ENCODE data around the gene HMGN3. TPM values are rescaled to one million over a fixed set of nuclear protein-coding genes. Genes with fewer than 3 reads are reported as not detected.

The HMGN3 gene
- total and polyA plus RNA-seq, 2 of the 13 experiments (the other 11 are each of a cell fraction or from before 2014, with no cell fraction given) = 67.9 to 145 TPM

DNA sequence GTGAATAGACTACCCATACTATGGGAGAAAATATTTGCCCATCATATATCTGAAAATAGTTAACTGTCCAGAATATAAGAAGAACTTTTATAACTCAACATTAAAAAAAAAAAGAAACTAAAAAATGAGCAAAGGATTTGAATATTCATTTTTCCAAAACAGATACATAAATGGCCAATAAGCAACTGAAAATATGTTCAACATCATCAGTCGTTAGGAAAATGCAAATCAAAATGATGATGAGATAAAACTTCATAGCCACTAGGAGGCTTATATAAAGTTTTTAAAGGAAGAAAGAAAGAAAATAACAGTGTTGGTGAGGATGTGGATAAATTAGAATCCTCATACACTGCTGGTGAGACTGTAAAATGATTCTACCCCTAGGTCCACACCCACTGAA lies 32.6 kb upstream of the HMGN3 start:
- H4K20me1 ChIP-seq (ENCODE audit: insufficient read depth, low read length) = no peaks in the 10 kb centered on the region
- intact Hi-C loops (cut with micrococcal nuclease; ENCODE audit: unreplicated experiment) (no loop called here), in situ Hi-C loops (cut with HindIII; ENCODE audit: extremely low pct_ligation_motif_present, low pct_unique_long_range_greater_than_20kb) (no loop called here)
- no peaks in the 10 kb centered on the region for H3K9me3 ChIP-seq (ENCODE audit: low read length)
- BruUV-seq (replicated peaks) = no TSS peak
- no peak for FAIRE-seq
- H3K4me2 ChIP-seq (ENCODE audit: low read depth, low read length) = no peak overlapping the region
- no peak overlapping the region for H3K9ac ChIP-seq (ENCODE audit: insufficient read depth, low read depth, low read length)
- H3K4me1 ChIP-seq (ENCODE audit: insufficient read depth, low read length) = no peaks in the 10 kb centered on the region
- H3K27ac ChIP-seq (ENCODE audit: extremely low read length, insufficient read depth, low read length) = no peak overlapping the region
- H3K36me3 ChIP-seq (replicated peaks in 1 of 2; ENCODE audit: control insufficient read depth in 1 of 2, insufficient read depth in 2 of 2, low read length in 2 of 2) = no peaks in the 10 kb centered on the region
- no peaks in the 10 kb centered on the region for H3K79me2 ChIP-seq (ENCODE audit: insufficient read depth, low read length)
- CTCF ChIA-PET (ENCODE audit: low intra/inter-chr PET ratio, low total read pairs) = no interaction called here
- no peak overlapping the region for H3K4me3 ChIP-seq (replicated peaks in 1 of 3; ENCODE audit: insufficient read depth in 1 of 3, low read depth in 2 of 3, low read length in 3 of 3)
- TF ChIP-seq MTERF4 (CRISPR knock-in tag; IDR thresholded peaks at IDR 0.05) (no peak), RBAK (CRISPR knock-in tag; IDR thresholded peaks at IDR 0.05) (no peak), XRCC5 (optimal IDR thresholded peaks at IDR 0.05; ENCODE audit: low read length) (no peak), ZBTB2 (CRISPR knock-in tag; IDR thresholded peaks at IDR 0.05; ENCODE audit: low read depth) (no peak), SOX5 (CRISPR knock-in tag; IDR thresholded peaks at IDR 0.05; ENCODE audit: borderline replicate concordance) (no peak), MED8 (CRISPR knock-in tag; IDR thresholded peaks at IDR 0.05; ENCODE audit: insufficient replicate concordance) (no peak), PRDM4 (CRISPR knock-in tag; IDR thresholded peaks at IDR 0.05; ENCODE audit: borderline replicate concordance) (no peak)
- TF ChIP-seq, protein P1, sequence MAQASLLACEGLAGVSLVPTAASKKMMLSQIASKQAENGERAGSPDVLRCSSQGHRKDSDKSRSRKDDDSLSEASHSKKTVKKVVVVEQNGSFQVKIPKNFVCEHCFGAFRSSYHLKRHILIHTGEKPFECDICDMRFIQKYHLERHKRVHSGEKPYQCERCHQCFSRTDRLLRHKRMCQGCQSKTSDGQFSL (CRISPR knock-in tag; IDR thresholded peaks at IDR 0.05) = no peak
- TF ChIP-seq, protein P2, sequence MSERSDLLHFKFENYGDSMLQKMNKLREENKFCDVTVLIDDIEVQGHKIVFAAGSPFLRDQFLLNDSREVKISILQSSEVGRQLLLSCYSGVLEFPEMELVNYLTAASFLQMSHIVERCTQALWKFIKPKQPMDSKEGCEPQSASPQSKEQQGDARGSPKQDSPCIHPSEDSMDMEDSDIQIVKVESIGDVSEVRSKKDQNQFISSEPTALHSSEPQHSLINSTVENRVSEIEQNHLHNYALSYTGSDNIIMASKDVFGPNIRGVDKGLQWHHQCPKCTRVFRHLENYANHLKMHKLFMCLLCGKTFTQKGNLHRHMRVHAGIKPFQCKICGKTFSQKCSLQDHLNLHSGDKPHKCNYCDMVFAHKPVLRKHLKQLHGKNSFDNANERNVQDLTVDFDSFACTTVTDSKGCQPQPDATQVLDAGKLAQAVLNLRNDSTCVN (CRISPR knock-in tag; IDR thresholded peaks at IDR 0.05; ENCODE audit: borderline replicate concordance) = no peak
- TF ChIP-seq, protein P3, sequence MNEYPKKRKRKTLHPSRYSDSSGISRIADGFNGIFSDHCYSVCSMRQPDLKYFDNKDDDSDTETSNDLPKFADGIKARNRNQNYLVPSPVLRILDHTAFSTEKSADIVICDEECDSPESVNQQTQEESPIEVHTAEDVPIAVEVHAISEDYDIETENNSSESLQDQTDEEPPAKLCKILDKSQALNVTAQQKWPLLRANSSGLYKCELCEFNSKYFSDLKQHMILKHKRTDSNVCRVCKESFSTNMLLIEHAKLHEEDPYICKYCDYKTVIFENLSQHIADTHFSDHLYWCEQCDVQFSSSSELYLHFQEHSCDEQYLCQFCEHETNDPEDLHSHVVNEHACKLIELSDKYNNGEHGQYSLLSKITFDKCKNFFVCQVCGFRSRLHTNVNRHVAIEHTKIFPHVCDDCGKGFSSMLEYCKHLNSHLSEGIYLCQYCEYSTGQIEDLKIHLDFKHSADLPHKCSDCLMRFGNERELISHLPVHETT (CRISPR knock-in tag; conservative IDR thresholded peaks at IDR 0.05) = no peak
- H2AFZ ChIP-seq (ENCODE audit: low read length) = no peak overlapping the region
- no peak for DNase-seq (ENCODE audit: low spot score)
- no peak for ATAC-seq
- POLR2A ChIA-PET = no interaction called here
- no peaks in the 10 kb centered on the region; a peak in 1 of 5 replicates for H3K27me3 ChIP-seq (ENCODE audit: control insufficient read depth in 1 of 2, insufficient read depth in 2 of 2, low read length in 2 of 2)
- WGBS (ENCODE audit: low lambda C conversion rate) = 0% methylated on average over 1 of the region's 1 CpG

Measured in HepG2 (cell line).